Measurements from ENCODE around the gene DNAJC19. TPM values are rescaled to one million over a fixed set of nuclear protein-coding genes. Genes with fewer than 3 reads are reported as not detected.

DNAJC19 gene
- total RNA-seq (2021; ENCODE audit: unreplicated experiment) (56.8 TPM), Bru-seq, nascent RNA (percentile 76 among the genes with signal in this experiment), BruChase-seq, experiment 1, labeled RNA remaining after a 2-hour chase (percentile 69 among the genes with signal in this experiment), BruChase-seq, experiment 2, labeled RNA remaining after a 6-hour chase (percentile 78 among the genes with signal in this experiment)
- 41.3 TPM for polyA plus RNA-seq (2012; ENCODE audit: insufficient read length)
- long read RNA-seq, transcript DNAJC19-201 (6 exons, 1,454 nt): major isoform, 39 of 58 reads
- long read RNA-seq, transcript DNAJC19-202 (5 exons, 1,239 nt): minor isoform, 7 of 58 reads
- long read RNA-seq, partial matches to known transcripts: 0 of 58 reads
- long read RNA-seq, other reads (novel, unspliced or antisense): 4 of 58 reads

DNA sequence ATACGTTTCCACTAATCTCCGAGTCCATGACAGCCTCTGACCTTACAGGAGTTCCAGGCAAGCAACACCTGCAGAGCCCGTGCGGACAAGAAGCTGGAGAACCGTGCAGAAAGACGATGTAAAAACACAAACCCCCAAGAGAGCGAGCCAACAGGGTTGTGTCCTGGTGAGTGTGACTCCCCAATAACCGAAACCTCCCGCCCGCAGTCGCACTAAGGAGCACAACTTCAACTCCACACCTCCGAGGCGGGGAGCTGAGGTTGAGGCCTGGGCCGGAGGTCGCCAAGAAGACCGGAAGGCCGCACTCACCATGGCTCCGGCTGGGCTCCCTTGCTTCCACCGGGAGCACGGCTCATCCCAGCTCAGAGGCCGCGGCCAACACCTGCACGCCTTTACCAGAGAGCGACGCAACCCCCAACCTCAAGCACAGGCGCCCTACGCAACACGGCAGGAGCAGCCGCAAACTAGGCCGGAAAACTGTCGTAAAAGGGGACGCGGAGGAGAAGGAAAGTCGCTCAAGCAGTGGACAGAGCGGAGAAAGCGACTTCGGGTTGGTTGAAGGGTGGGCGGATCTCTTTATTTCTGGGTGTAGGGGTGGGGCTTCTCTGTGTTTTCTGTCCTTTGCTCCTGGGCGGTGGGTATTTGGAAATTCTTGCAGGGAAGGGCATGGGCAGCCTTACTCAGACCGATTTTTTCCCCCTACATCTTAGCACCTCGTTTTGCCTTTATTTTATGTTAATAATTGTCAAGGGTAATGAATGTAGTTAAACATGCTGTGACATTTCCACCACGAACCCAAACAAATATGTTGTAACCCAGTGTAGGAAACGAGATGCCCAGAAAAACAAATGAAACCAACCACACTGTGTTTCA, at the start of gene DNAJC19:
Gene DNAJC19, minus strand, starts transcription at position 446 of the 873 bp plus-strand sequence. Its CDS starts 134 bp downstream, at position 312.
- CTCF ChIA-PET: interaction anchor here (0.6 kb wide), 1 partner anchor 184 kb away, joined by 4 read pairs; no protein-coding TSS in a partner anchor
- TSS peak; percentile 70 for BruUV-seq (replicated peaks)

DNA sequence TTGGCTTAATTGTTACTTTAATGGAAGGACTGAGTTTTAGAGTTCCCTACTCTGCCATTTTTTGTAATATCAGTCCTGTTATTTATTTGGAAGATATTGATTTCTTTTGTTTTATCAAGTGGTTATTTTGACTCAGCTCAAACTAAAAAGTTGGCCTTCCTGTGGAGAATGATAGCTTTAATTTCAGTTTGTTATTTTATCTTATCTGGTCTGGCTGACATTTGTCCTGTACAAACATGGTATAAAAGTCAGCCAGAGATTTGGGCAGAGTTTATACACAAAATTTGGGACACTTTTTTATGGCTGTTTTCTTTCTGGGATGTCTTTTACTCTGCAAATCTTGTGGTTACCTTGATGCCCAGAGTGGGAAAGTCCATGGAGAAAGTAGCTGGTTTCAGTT, 41.4 kb upstream of the DNAJC19 start:
- Histone ChIP-seq H3K9me3 (ENCODE audit: control insufficient read depth, insufficient read depth, low read depth, low read length) (no peaks in the 10 kb centered on the region), H3K36me3 (ENCODE audit: control insufficient read depth, insufficient read depth, low read length) (no peaks in the 10 kb centered on the region), H3K27ac (ENCODE audit: low read length) (no peak overlapping the region), H3K27me3 (ENCODE audit: control insufficient read depth, insufficient read depth, low read length) (no peaks in the 10 kb centered on the region), H3K4me3 (ENCODE audit: low read depth in 2 of 2, low read length in 2 of 2) (no peak overlapping the region), H3K4me1 (ENCODE audit: control insufficient read depth, insufficient read depth, low read length) (no peaks in the 10 kb centered on the region)
- BruUV-seq (replicated peaks): no TSS peak
- POLR2A ChIA-PET: no interaction called here
- ATAC-seq: no peak
- CTCF ChIA-PET: no interaction called here
- intact Hi-C loops (cut with micrococcal nuclease; ENCODE audit: unreplicated experiment) (no loop called here), in situ Hi-C loops (cut with HindIII; ENCODE audit: low pct_unique_long_range_greater_than_20kb, low sequenced_read_pairs) (no loop called here)
- no peak for DNase-seq (ENCODE audit: low read depth, low spot score)
- TF ChIP-seq TCF7L2 (IDR thresholded peaks at IDR 0.05; ENCODE audit: low read depth, low read length): no peak
- no peak for TF ChIP-seq SIN3A (IDR thresholded peaks at IDR 0.05; ENCODE audit: borderline replicate concordance, insufficient read depth, low read depth, low read length)
- TF ChIP-seq, protein P1, sequence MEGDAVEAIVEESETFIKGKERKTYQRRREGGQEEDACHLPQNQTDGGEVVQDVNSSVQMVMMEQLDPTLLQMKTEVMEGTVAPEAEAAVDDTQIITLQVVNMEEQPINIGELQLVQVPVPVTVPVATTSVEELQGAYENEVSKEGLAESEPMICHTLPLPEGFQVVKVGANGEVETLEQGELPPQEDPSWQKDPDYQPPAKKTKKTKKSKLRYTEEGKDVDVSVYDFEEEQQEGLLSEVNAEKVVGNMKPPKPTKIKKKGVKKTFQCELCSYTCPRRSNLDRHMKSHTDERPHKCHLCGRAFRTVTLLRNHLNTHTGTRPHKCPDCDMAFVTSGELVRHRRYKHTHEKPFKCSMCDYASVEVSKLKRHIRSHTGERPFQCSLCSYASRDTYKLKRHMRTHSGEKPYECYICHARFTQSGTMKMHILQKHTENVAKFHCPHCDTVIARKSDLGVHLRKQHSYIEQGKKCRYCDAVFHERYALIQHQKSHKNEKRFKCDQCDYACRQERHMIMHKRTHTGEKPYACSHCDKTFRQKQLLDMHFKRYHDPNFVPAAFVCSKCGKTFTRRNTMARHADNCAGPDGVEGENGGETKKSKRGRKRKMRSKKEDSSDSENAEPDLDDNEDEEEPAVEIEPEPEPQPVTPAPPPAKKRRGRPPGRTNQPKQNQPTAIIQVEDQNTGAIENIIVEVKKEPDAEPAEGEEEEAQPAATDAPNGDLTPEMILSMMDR (IDR thresholded peaks at IDR 0.05): no peak
- TF ChIP-seq POLR2AphosphoS5 (IDR thresholded peaks at IDR 0.05; ENCODE audit: low read depth, low read length): no peak
- TF ChIP-seq, protein P2, sequence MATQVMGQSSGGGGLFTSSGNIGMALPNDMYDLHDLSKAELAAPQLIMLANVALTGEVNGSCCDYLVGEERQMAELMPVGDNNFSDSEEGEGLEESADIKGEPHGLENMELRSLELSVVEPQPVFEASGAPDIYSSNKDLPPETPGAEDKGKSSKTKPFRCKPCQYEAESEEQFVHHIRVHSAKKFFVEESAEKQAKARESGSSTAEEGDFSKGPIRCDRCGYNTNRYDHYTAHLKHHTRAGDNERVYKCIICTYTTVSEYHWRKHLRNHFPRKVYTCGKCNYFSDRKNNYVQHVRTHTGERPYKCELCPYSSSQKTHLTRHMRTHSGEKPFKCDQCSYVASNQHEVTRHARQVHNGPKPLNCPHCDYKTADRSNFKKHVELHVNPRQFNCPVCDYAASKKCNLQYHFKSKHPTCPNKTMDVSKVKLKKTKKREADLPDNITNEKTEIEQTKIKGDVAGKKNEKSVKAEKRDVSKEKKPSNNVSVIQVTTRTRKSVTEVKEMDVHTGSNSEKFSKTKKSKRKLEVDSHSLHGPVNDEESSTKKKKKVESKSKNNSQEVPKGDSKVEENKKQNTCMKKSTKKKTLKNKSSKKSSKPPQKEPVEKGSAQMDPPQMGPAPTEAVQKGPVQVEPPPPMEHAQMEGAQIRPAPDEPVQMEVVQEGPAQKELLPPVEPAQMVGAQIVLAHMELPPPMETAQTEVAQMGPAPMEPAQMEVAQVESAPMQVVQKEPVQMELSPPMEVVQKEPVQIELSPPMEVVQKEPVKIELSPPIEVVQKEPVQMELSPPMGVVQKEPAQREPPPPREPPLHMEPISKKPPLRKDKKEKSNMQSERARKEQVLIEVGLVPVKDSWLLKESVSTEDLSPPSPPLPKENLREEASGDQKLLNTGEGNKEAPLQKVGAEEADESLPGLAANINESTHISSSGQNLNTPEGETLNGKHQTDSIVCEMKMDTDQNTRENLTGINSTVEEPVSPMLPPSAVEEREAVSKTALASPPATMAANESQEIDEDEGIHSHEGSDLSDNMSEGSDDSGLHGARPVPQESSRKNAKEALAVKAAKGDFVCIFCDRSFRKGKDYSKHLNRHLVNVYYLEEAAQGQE (IDR thresholded peaks at IDR 0.05; ENCODE audit: insufficient read depth in 1 of 2, low read depth in 2 of 2, low read length in 1 of 2): no peak

More for the DNA sequence above, at the start of gene DNAJC19:
- no peaks in the 10 kb centered on the region for H3K9me3 ChIP-seq (ENCODE audit: control insufficient read depth, insufficient read depth, low read depth, low read length)
- H3K4me3 ChIP-seq (ENCODE audit: low read depth in 2 of 2, low read length in 2 of 2): peak within 1 kb of the TSS; percentile 89 to 99
- peak within 1 kb of the TSS; percentile 92 for H3K27ac ChIP-seq (ENCODE audit: low read length)
- ATAC-seq (peak; percentile 99), DNase-seq (ENCODE audit: low read depth, low spot score) (peak; percentile 87)
- intact Hi-C loops (cut with micrococcal nuclease; ENCODE audit: unreplicated experiment) (loop anchor here (10.0 kb wide), 2 partner anchors 185 kb away; no protein-coding TSS in a partner anchor), in situ Hi-C loops (cut with HindIII; ENCODE audit: low pct_unique_long_range_greater_than_20kb, low sequenced_read_pairs) (no loop called here)
- no peaks in the 10 kb centered on the region for H3K36me3 ChIP-seq (ENCODE audit: control insufficient read depth, insufficient read depth, low read length)
- peaks cover 5% of the 10 kb centered on the region; the same call in 1 of the 2 replicates for H3K4me1 ChIP-seq (ENCODE audit: control insufficient read depth, insufficient read depth, low read length)
- peaks cover 6% of the 10 kb centered on the region; the same call in 1 of the 2 replicates for H3K27me3 ChIP-seq (ENCODE audit: control insufficient read depth, insufficient read depth, low read length)
- no peak for TF ChIP-seq TCF7L2 (IDR thresholded peaks at IDR 0.05; ENCODE audit: low read depth, low read length)
- TF ChIP-seq, protein P1 (IDR thresholded peaks at IDR 0.05): no peak
- TF ChIP-seq SIN3A (IDR thresholded peaks at IDR 0.05; ENCODE audit: borderline replicate concordance, insufficient read depth, low read depth, low read length): peak; percentile 89; the same call in 1 of the 2 replicates
- peak; percentile 95 for TF ChIP-seq POLR2AphosphoS5 (IDR thresholded peaks at IDR 0.05; ENCODE audit: low read depth, low read length)
- POLR2A ChIA-PET: no interaction called here

All from Panc1 (cell line).